ENCODE measurements around the gene STAP2.
A peak's percentile ranks its signal among the peaks of the same experiment; 100 is the strongest.

STAP2 gene

GRCh38 chr19:4316956-4317355 lies 21.7 kb downstream of the STAP2 start:
- H3K4me3 ChIP-seq (replicated peaks in 1 of 2; ENCODE audit: low read depth in 2 of 2, low read length in 2 of 2): no peak overlapping the region
- DNase-seq (ENCODE audit: low read depth in 2 of 2): peak in 1 of 2 donors; percentile 22
- TF ChIP-seq CTCF (IDR thresholded peaks at IDR 0.05; ENCODE audit: low read depth, low read length): no peak

GRCh38 chr19:4313847-4314490 lies 24.7 kb downstream of the STAP2 start:
- peak in 1 of 2 donors; percentile 28 for DNase-seq (ENCODE audit: low read depth in 2 of 2)
- no peak for TF ChIP-seq CTCF (IDR thresholded peaks at IDR 0.05; ENCODE audit: low read depth, low read length)
- no peak overlapping the region for H3K4me3 ChIP-seq (replicated peaks in 1 of 2; ENCODE audit: low read depth in 2 of 2, low read length in 2 of 2)

GRCh38 chr19:4310247-4311121 lies 28.1 kb downstream of the STAP2 start:
- peak in 1 of 2 donors; percentile 10 for DNase-seq (ENCODE audit: low read depth in 2 of 2)
- no peak for TF ChIP-seq CTCF (IDR thresholded peaks at IDR 0.05; ENCODE audit: low read depth, low read length)
- H3K4me3 ChIP-seq (replicated peaks in 1 of 2; ENCODE audit: low read depth in 2 of 2, low read length in 2 of 2): no peak overlapping the region

GRCh38 chr19:4305659-4306058 lies 33.0 kb downstream of the STAP2 start:
- no peak for TF ChIP-seq CTCF (IDR thresholded peaks at IDR 0.05; ENCODE audit: low read depth, low read length)
- H3K4me3 ChIP-seq (replicated peaks in 1 of 2; ENCODE audit: low read depth in 2 of 2, low read length in 2 of 2): no peak overlapping the region
- no peak for DNase-seq (ENCODE audit: low read depth in 2 of 2)

GRCh38 chr19:4305257-4305612 lies 33.4 kb downstream of the STAP2 start:
- H3K4me3 ChIP-seq (replicated peaks in 1 of 2; ENCODE audit: low read depth in 2 of 2, low read length in 2 of 2): no peak overlapping the region
- no peak for DNase-seq (ENCODE audit: low read depth in 2 of 2)
- no peak for TF ChIP-seq CTCF (IDR thresholded peaks at IDR 0.05; ENCODE audit: low read depth, low read length)

- peak; percentile 47 to 60 for DNase-seq (ENCODE audit: low read depth in 2 of 2)
- peak within 1 kb of the TSS; percentile 28 to 42 for H3K4me3 ChIP-seq (replicated peaks in 1 of 2; ENCODE audit: low read depth in 2 of 2, low read length in 2 of 2)
- TF ChIP-seq CTCF (IDR thresholded peaks at IDR 0.05; ENCODE audit: low read depth, low read length): no peak
These were observed 33.9 kb downstream of the STAP2 start, which contains the start of gene FSD1 for GRCh38 chr19:4304538-4305256. Gene FSD1, plus strand, starts transcription at chr19:4304598. Its CDS starts 149 bp downstream, at chr19:4304747.
